UCSD-AML1 (cell line): Measurements from ENCODE around the gene NEDD4L.

Source experiments
- DNase-seq: peaks from one replicate; lab custom pipeline; 2025; ENCODE audit not compliant: unreplicated experiment; lab: John Stamatoyannopoulos, UW

NEDD4L gene

DNA sequence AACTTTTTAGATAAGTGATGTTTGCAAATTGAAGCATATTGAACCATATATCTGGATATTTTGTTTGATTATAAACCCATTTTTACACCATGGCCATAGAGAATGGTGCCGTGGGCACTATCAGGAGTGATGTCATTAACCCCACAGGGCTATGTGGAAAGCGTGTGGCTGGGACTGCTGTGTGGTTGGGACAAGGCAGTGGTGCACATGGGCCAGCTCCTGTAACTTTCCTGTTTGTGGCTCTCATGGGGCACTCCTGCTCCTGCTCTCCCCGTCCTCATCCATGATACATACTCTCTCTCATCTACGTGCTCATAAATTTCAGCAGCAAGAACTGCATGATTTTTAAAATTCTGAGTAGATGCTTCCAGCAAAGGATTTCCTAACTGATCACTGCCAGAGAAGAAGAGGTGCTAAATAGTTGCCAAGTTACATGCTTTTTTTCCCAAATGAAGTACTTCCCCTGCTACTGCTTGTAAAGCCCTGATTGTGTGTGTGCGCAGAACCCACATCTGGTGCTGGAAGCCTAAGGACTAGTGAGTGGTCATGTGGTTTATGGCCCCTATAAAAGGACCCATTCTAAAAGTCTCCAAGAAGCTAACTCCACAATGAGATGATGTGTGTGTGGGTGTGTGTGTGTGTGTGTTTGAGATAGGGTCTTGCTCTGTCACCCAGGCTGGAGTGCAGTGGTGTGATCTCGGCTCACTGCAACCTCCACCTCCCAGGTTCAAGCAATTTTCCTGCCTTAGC is 240.8 kb downstream of the NEDD4L start:
- DNase-seq, result no peak

DNA sequence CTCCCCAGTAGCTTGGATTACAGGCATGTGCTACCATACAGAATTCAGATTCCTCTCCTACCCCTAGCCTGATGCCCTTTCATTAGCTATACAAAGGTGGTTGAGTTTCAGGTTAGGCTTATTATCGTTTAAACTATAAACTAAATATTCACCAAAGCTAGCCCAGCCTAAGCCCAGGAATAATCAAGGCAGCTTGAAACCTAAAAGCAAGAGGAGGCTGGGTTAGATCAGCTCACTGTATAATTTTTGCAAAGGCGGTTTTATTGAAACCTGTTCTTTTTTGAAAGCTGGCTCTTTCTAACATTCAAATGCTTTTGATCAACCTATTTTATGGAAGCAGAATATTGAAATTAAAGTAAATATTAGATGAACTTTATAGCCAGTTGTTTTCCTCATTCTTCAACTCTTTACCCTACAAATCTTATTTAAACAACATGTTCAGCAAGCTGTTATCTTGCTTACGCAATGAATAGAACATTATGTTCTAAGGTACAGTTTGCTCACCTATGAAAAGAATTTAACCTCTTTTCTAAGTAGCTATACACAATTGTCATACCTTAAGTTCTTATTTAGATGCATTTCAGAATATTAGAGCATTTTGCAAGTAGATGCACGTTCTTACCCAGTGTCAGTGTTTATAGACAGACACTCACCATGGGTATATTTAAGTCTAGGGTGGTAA is 241.6 kb downstream of the NEDD4L start:
- no peak for DNase-seq

DNA sequence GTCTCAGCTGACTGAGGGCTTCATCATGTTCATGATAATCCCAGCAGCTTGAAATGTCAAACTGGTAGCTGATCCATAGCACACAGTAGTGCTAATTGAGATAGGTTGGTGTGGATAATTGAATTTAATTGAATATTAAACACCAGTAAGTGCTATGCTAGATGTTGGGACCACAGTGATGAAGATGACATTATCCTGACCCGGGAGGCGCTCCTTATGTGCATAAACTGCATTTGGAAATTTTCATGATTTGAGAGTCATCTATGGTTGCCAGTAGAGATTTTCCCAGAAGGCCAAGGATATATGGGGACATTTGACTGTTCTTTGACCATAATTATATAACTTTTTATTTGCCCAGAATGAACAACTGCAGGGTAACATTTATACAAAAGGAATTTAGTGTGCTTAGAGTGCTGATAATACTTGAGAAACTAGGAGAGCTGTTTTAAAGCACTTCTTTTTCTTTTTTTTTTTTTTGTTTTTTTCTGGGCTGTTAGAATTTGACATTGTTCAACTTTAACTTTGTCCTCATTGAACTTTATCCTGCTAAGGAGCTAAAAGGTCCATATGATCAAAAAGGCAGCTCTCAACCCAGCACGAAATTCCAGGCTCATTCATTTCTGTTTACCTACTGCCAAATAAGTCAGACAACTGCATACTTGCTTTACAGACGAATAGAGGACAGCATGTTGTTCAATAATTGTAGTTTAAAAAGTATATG is 242.8 kb downstream of the NEDD4L start:
- no peak for DNase-seq

DNA sequence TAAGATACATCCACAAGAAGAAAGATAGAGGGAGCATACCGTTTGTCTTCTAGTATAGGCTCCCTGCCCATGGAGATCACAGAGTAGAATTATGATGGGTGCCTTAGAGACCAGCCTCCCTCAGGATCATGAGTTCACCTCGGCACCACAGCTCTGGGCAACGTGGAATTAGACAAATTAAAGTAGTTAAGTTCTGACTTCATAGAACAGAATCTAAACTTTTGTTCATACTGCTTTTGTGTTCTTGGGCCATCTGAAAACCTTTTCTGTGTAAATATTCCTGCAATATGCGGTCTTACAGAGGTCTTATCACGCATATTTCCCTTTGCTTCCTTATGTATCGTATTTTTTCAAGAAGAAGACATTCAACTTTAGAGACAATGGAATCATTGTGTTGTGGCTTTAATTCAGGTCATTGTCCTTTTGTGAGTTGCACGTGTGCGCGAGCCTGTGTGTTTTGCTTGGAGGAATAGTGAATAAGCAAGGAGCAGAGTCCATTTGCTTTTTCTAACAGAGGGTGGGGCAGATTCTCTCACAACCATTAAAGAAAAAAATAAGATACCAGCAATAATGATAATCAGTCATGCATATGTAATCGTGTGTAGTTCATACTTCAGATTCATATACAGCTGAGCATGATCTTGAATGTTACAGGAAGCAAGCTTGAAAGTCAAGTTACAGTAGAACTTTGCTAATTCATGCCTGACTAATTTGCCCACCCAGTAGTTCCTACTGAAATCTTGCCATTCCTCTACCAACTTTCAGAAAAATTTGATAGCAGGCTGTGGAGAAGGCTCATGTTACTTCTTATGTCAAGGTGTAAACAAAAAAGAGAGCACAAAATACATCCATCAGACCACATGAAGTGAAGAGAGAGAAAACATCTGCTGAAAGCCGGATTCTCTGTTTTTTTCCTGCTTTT is 243.6 kb downstream of the NEDD4L start:
- DNase-seq, result no peak

DNA sequence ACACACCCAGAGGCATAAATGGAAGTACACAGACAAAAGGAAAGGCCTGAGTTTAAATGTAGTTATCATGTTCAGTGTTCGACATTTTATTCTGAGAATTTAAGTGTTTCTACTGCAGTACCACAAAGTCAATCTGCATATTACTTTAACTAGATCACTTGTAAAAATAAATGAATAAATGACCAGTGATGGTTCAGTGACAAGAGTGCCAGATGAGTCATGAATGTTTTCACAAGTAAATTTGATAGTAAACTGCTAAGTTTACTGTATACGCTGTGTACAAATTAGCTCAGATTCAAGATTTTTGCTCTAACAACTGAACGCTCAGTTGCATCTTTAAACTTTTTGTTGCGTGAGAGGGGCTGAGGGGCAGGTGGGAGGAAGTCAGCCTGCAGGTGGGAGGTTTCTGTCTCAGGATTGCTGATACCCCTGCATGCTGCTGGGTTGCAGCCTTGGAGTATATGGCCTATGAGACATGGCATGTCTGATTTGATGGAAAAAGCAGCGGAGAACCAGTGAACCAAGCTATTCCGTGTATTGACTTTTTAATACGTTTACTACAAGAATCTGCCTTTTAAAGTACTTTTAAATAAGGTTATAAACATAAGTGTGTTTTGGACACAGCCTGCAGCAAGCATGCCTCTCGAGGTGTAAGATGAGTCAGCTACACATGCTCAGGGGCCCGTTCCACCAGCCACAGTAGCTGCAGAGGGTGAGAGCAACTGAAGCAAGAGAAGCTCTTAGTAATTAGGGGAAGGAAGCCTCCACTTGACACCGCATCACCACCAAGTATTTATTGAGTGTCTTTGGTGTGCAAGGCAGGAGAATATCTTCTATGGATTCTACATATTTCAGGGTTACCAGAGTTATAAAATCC is 245.1 kb downstream of the NEDD4L start:
- no peak for DNase-seq

DNA sequence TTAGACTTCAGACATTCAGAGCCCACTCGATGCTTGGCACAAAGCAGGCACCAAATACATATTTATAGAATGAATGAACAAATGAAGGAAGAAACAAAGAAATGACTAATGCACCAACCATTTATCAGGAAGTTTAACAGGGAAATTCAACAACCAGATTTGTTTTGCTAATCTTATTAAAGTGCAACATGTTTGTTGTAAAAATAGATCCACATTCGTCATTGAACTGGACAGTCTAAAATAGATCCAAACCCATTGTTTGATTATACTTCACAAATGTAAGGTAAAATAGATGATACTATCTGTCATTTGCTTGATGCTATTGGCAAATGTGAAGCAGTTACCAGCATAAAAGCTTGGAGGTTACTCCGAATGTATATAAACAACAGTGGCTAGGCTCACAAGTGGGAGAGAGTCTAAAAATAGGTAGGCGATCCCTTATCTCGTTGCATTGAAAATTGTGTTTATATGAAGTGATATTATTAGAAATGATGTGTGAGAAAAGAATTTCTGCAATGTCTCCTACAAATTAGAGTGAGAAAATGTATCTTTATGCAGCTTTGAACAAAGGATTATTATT is 246.2 kb downstream of the NEDD4L start:
- DNase-seq, result no peak

DNA sequence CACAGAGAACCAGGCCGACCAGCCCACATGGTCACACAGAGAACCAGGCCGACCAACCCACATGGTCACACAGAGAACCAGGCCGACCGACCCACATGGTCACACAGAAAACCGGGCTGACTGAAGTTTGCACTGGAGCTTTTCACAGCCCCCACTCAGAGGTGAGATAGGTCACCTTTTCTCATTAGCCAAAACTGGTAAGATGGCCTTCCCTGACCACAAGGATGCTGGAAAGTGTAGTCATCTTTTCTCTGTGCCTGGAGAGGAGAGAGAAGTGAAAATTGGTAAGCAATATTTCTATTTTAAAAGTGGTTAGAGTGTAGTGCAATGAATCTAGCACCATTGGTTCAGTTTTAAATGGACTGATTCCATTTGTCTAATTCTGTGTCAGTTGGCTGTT is 247.1 kb downstream of the NEDD4L start:
- DNase-seq, result no peak

DNA sequence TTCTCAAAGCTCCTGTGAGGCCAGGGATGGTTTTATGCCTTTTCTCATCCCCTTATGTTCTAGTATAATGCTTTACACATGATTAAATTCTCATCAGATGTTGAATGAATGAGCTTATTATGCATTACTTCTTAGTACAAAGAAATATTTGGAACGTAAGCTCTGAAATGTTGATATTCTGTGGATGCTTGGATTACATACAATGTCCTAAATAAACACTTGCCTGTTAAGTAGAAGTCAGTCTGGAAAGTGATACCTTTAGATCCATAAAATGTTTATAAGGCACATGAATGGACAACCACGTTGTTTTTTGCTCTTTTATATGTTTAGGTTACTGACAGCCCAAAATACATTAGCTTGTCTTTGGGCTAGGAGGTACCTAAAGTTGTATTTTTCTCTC is 248.6 kb downstream of the NEDD4L start:
- no peak for DNase-seq

DNA sequence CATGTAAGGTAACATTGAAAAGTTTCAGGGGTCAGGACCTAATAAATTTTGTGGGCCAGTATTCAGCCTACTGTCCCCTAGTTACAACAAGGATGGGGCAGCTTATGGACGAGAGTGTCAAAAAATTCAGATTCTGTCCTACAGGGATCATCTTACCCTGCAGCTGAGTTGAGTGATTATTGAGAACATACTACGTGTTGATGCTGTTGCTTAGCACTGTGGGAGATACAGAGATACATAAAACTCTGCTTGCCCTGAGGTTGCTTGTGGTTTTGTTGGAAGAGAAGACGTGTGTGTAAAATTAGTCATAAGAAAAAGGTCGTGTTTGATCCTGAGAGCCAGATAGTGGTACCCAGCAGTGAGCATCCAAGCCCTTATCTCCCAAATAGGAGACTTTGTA is 253.2 kb downstream of the NEDD4L start:
- no peak for DNase-seq

DNA sequence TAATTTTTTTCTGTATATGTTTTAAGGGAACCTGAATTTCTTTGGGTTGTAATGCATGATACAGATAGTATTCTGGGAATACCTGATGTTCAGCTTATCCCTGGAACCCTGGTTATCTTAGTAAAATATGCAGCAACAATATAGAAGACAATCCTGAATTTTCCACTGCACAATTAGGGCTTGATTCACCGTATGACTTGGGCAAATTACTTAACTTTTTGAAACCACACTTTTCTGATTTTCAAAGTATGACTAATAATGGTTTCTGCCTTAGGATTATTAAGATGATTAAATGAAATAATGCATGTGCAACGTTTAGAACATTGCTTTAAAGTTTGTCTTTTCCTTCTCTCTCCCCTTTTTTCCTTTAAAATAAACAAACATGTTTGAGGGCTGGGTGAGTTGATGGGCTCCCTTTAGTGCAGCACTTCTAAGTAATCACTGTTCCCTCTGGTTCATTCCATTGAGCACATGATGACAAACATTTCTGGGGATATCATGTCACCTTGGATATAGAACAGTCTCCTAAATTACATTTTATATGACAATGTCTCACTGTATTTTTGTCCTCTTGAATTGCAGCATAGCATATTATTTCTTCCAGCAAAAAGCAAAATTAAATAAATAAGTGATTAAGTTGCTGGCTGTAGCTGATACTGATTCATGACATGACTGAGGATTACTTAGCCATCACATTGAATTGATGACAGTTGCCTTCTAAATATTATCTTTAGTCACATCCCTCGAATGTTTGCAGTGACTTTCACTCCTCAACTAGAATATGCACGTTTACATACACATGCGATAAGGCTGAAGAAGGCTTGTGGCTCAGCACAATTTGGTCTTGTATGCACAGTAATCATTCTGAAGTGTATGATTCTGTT is 254.5 kb downstream of the NEDD4L start:
- no peak for DNase-seq

DNA sequence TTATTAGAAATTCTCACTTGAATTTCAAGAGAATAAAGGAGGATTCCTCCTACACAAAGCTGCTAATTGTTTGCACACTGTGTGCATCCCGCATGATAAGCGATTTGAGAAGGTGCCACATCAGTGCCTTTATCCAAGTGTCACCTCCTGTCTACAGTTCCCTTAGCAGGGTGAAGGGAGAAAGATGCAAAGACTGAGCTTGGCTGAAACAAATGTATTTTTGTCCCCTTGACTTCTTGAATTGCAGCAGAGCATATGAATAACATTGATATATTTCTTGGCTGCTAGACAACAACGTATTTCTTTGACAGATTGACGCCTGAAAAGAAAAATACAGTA is 255.1 kb downstream of the NEDD4L start:
- no peak for DNase-seq

DNA sequence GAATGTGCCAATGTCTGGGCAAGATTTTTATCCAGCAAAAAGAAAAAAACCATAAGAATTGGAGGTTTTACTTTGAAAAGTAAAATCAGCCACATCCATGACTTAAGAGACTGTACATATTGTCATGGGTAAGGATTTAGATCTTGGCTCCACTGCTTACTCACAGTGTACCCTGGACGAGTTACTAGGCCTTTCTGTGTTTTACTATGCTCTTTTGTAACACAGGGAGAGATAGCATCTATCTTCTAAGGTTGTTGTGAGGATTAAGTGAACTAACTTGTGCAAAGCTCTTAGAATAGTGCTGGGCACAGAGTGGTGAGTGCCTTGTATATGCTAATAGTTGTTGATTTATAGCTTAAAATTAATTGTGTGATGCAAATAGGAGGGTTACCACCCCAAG is 255.9 kb downstream of the NEDD4L start:
- DNase-seq, result no peak

DNA sequence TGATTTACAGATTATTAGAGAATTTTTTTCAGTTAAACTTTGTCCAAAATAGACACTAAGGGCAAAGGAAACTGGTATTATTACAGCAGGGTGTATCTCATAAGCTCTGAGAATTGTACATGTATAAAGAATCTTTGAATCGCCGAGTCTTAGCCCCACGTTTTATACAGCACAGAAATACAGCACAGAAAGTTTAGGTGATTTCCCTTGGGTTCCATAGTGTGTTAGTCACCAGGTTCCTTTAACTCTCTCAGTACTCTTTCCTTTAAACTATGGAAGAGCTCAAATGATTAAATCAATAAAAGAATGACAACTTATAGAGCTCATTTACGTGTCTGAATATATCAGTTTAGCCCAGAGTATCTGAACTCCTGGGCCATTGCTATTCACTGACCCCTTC is 256.8 kb downstream of the NEDD4L start:
- DNase-seq, result no peak

DNA sequence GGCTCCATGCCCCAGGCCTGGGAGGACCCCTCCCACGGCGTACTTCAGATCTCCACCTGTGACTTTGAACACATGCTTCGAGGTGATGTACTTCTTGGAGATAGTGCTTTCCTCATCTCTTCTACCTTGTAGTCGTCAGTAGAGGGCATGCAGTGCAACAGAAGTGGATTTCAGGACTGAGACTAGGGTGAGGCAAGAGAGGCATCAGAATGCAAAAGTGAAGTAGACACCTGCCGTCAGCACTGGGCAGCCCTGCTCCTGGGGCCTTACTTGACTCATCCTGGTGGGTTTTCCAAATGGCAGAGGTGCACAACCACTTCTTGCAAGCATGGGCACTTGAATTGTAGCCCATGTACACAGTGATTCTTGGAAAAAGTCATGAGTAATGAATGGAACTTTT is 258.8 kb downstream of the NEDD4L start:
- DNase-seq, result no peak

DNA sequence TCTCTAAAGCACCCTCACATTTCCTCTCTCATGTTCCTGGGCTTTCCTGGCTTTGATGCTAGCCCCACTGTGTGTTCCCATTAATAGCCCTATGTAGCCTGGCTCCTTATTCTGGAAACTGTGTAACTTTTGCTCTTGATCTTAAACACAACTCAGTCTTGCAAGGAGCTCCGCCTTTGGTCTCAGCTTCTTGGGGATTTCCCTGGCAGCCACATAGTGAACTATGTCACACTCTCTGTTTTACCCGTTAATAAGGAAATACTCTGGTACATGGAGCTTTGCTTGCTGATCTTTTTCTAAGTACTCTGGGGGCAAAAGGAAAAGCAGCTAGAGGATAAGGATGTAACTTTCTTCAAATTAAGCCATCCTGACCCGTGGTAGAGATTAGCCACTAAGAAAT is 259.3 kb downstream of the NEDD4L start:
- DNase-seq, result no peak

DNA sequence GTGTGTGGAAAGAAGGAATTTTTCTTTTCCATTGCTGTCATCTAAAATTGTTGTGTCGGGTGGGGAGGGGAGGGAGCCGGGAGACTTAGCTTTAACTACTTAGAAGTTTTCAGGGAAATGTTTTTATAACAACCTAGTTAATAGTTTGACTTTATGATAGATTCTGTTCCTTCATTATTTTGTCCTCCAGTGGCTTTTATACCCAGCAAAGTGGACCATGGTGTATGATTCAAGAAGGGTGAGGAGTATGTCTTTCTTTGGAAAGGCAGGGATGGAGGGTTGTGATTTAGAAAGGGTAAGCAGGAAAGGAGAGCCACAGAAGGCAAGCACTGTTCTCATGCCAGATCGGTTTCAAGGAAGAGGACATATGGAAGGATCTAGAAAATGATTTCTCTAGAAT is 261.8 kb downstream of the NEDD4L start:
- DNase-seq, result no peak

DNA sequence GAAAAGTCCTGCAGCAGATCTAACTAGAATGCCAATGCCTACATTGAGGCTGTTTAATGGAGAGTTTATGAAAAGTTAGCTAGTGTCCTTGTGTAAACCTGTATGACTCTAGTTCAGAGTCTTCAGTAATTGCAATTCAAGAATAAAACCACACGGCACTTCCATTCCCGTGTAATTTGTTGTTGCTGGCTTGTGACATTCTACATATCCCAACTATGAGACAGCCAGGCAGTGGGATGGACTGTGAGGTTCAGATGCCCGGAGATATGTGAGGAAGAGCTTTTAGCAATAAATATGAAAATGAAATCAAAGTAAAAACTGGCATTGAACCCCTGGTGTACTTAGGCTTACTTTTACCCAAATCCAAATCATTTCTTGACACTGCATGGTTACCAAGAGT is 263.4 kb downstream of the NEDD4L start:
- DNase-seq, result no peak

DNA sequence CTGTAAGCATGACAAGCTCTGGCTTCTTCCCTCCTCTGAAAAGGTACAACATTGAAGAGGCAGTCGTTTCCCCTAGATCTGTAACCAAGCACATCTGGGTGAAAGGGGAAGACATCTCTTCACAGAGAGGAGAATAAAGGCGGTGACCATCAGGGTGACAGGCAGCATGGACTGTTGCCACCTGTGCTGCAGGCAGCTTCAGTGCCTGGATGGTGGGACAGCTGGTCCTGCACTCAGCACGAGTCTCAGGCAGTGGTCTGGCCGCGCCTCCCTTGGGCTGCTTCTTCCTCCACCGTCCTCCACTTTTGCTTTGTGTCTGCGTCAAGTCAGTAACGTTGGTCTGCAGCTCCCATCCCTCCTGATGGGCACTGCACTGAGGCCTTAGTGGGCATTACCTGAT is 264.4 kb downstream of the NEDD4L start:
- DNase-seq, result no peak

DNA sequence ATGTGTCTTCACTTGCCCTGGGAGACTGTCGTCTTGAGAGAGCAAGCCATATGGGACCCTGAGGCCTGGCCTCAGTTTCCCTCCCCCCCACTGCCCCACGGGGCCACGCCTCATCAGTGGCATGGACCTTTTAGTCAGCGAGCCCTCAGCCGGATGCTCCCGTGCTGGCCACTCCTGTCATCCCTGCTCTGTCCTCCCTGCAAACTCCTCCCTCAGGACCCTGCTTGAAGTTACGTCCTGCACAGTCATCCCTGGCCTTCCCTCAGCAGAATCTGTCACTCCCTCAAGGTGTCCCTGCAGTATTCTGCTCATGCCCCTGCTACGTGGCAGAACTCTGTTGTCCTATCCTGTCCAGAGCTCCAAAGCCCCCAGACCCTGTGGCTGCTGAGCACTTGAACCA is 265.1 kb downstream of the NEDD4L start:
- no peak for DNase-seq
